ENCODE data around the gene TBC1D7.
A peak's percentile ranks its signal among the peaks of the same experiment; 100 is the strongest.

TBC1D7 gene

DNA sequence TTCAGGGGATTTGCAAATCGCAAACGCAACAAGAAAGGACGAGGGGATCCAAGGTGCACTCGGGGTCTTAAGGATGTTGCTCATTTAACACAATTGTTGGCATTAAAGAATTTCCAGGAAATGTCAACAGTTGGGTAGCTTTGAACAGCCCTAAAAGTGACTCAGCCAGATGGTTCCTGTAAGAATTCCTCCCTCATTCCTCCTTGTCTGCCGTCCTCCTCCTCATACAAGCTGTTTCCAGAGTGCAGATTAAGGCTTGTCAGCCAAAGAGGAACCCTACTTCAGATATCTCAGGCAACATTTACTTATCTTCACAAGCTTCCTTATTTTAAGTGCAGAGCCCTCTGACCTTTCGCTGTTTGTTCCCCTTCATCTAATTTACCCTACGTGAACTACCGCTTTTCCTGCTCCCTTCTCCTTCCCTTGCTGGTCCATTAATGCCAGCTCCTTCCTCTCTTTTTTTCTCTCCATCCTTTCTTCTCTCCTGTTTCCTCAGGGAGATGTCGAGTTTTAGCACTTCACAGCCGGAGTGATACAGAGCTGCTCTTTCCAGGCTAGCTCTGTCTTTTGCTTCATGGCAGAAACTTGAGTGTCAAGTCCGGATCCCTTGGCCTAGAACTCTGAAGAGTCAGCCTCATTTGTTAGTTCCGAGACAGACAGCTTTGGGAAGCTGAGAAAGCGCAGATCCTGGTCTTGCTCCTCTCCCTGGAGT is 26.1 kb upstream of the TBC1D7 start:
- ChIA-PET CTCF (interaction anchor here (0.9 to 3.1 kb wide), 10 partner anchors 15 to 712 kb away, joined by 3 to 17 read pairs (median 4); partner anchors contain the start of genes NOL7 and SIRT5), POLR2A (interaction anchor here (1.0 to 2.3 kb wide), 2 partner anchors 220 to 261 kb away, joined by 6 to 7 read pairs; partner anchors contain the start of genes NOL7 and SIRT5)
- TF ChIP-seq, protein P1, sequence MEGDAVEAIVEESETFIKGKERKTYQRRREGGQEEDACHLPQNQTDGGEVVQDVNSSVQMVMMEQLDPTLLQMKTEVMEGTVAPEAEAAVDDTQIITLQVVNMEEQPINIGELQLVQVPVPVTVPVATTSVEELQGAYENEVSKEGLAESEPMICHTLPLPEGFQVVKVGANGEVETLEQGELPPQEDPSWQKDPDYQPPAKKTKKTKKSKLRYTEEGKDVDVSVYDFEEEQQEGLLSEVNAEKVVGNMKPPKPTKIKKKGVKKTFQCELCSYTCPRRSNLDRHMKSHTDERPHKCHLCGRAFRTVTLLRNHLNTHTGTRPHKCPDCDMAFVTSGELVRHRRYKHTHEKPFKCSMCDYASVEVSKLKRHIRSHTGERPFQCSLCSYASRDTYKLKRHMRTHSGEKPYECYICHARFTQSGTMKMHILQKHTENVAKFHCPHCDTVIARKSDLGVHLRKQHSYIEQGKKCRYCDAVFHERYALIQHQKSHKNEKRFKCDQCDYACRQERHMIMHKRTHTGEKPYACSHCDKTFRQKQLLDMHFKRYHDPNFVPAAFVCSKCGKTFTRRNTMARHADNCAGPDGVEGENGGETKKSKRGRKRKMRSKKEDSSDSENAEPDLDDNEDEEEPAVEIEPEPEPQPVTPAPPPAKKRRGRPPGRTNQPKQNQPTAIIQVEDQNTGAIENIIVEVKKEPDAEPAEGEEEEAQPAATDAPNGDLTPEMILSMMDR (IDR thresholded peaks at IDR 0.05; ENCODE audit: insufficient read depth, low read length, missing control alignments) = no peak
- peak; percentile 56 for DNase-seq (ENCODE audit: low read depth, low spot score)
- no peak overlapping the region for H3K4me3 ChIP-seq (ENCODE audit: low read depth, low read length)

- ChIA-PET CTCF (interaction anchor here (1.1 to 1.3 kb wide), 3 partner anchors 13 to 186 kb away, joined by 3 read pairs; no protein-coding TSS in a partner anchor), POLR2A (no interaction called here)
- no peak for DNase-seq (ENCODE audit: low read depth, low spot score)
- TF ChIP-seq, protein P1 (IDR thresholded peaks at IDR 0.05; ENCODE audit: insufficient read depth, low read length, missing control alignments) = no peak
- H3K4me3 ChIP-seq (ENCODE audit: low read depth, low read length) = no peak overlapping the region
Observed at GRCh38 chr6:13352165-13352564, 23.8 kb upstream of the TBC1D7 start.

GRCh38 chr6:13351271-13351670 is 22.9 kb upstream of the TBC1D7 start:
- TF ChIP-seq, protein P1 (IDR thresholded peaks at IDR 0.05; ENCODE audit: insufficient read depth, low read length, missing control alignments) = no peak
- ChIA-PET CTCF (interaction anchor here (1.3 to 1.4 kb wide), 2 partner anchors 13 to 224 kb away, joined by 3 to 5 read pairs; partner anchors contain the start of gene SIRT5), POLR2A (no interaction called here)
- no peak for DNase-seq (ENCODE audit: low read depth, low spot score)
- no peak overlapping the region for H3K4me3 ChIP-seq (ENCODE audit: low read depth, low read length)

DNA sequence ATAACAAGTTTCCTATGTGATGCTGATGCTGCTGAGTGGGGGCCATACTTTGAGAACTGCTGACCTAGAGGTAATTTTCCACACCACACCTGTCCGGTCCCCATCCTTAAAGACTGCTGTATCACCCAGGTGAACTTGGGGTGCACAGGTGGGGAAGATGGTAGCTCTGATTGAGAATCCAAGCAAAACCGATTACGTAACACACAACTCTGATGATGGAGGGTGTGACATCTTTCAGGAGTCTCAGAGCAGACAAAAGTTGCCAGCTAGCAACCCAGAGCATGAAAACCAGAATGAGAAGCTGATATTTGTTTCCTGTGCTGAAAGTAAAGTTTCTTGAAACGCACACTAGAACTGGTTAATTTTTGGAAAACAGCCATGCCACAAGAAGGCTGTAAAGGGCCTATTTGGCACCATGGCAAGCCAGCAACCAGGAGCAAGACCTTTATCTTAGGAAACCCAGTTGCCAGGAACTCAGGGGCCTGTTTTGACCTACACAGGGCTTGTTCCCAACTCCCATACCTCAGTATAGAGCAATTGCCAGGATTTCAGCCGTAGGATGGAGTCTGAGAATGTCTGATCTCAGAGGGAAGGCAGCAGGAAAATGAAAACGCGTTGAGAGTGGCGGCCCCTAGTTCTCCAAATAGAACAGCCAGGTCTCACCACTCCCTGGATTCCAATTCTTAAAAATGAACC is 21.6 kb upstream of the TBC1D7 start:
- ChIA-PET CTCF (interaction anchor here (0.8 to 3.2 kb wide), 4 partner anchors 12 to 225 kb away, joined by 3 to 7 read pairs (median 4); partner anchors contain the start of gene SIRT5), POLR2A (no interaction called here)
- DNase-seq (ENCODE audit: low read depth, low spot score) = no peak
- TF ChIP-seq, protein P1 (IDR thresholded peaks at IDR 0.05; ENCODE audit: insufficient read depth, low read length, missing control alignments) = no peak
- no peak overlapping the region for H3K4me3 ChIP-seq (ENCODE audit: low read depth, low read length)

DNA sequence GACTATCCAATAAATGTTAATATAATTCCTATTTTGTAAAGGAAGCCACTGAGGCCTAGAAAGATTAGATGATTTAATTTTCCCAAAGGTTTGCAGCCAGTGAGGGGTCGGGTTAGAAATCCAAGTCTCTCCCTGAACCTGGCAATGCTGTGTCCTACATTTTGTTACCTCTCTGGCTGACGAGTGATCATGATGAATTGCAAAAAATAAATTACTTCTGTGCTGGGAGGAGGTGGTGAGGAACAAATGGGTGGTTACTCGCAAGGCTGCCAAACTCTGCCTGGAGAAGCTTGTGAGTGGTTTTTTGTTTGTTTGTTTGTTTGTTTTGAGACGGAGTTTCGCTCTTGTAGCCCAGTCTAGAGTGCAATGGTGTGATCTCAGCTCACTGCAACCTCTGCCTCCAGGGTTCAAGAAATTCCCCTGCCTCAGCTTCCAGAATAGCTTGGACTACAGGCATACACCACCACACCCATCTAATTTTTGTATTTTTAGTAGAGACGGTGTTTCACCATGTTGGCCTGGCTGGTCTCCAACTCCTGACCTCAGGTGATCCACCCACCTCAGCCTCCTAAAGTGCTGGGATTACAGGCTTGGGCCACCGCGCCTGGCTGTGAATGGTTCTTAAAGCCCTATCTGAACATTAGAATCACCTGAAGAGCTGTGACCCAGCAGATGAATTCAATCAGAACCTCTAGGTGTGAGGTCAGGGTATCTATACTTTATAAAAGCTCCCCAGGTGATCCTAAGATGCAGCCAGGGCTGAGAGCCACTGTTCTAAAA is 20.2 kb upstream of the TBC1D7 start:
- DNase-seq (ENCODE audit: low read depth, low spot score) = no peak
- CTCF ChIA-PET = interaction anchor here (0.9 to 3.4 kb wide), 6 partner anchors 10 to 226 kb away, joined by 3 to 20 read pairs (median 4); partner anchors contain the start of gene SIRT5
- POLR2A ChIA-PET = no interaction called here
- H3K4me3 ChIP-seq (ENCODE audit: low read depth, low read length) = no peak overlapping the region
- TF ChIP-seq, protein P1 (IDR thresholded peaks at IDR 0.05; ENCODE audit: insufficient read depth, low read length, missing control alignments) = no peak

All from AG04449 (cell line).